GM13976 (cell line): ENCODE results near the gene CLCN7.

ENCODE experiments used
- DNase-seq: peaks from one replicate; pipeline ENCODE4 v3.0.0; 2012; ENCODE audit warnings: low spot score
- in situ Hi-C: fragments of 300-500 bp; cut with MboI; formaldehyde crosslinking; loops from one replicate; pipeline ENCODE4 v1.12.0; 2022; ENCODE audit warnings: low sequenced_read_pairs, mixed read lengths, inconsistent platforms; ENCODE audit not compliant: unreplicated experiment
- TF ChIP-seq, protein P1 (sequence below): IDR thresholded peaks from 2 replicates; pipeline ENCODE4 v1.5.1; 2012; ENCODE audit warnings: borderline replicate concordance, mild to moderate bottlenecking; ENCODE audit not compliant: insufficient read depth; ENCODE audit errors: extremely low read depth, missing control alignments, control extremely low read depth

Gene CLCN7

GRCh38 chr16:1431497-1432270, 43.1 kb downstream of the CLCN7 start:
- in situ Hi-C loops: no loop called here
- TF ChIP-seq, protein P1, sequence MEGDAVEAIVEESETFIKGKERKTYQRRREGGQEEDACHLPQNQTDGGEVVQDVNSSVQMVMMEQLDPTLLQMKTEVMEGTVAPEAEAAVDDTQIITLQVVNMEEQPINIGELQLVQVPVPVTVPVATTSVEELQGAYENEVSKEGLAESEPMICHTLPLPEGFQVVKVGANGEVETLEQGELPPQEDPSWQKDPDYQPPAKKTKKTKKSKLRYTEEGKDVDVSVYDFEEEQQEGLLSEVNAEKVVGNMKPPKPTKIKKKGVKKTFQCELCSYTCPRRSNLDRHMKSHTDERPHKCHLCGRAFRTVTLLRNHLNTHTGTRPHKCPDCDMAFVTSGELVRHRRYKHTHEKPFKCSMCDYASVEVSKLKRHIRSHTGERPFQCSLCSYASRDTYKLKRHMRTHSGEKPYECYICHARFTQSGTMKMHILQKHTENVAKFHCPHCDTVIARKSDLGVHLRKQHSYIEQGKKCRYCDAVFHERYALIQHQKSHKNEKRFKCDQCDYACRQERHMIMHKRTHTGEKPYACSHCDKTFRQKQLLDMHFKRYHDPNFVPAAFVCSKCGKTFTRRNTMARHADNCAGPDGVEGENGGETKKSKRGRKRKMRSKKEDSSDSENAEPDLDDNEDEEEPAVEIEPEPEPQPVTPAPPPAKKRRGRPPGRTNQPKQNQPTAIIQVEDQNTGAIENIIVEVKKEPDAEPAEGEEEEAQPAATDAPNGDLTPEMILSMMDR: no peak
- DNase-seq: no peak

- in situ Hi-C loops: no loop called here
- TF ChIP-seq, protein P1: no peak
- DNase-seq: no peak
Observed at GRCh38 chr16:1430759-1431496, 43.9 kb downstream of the CLCN7 start, which contains the start of gene PERCC1. PERCC1 (plus strand) TSS chr16:1431078; CDS start chr16:1432594, 1,516 bp downstream.

- TF ChIP-seq, protein P1: no peak
- no peak for DNase-seq
- in situ Hi-C loops: no loop called here
Observed at GRCh38 chr16:1430214-1430758, 44.5 kb downstream of the CLCN7 start.

- no peak for DNase-seq
- TF ChIP-seq, protein P1: no peak
- in situ Hi-C loops: no loop called here
Observed at GRCh38 chr16:1429631-1430030, 45.2 kb downstream of the CLCN7 start.

GRCh38 chr16:1429012-1429411, 45.8 kb downstream of the CLCN7 start:
- in situ Hi-C loops: no loop called here
- TF ChIP-seq, protein P1: no peak
- DNase-seq: no peak

DNA sequence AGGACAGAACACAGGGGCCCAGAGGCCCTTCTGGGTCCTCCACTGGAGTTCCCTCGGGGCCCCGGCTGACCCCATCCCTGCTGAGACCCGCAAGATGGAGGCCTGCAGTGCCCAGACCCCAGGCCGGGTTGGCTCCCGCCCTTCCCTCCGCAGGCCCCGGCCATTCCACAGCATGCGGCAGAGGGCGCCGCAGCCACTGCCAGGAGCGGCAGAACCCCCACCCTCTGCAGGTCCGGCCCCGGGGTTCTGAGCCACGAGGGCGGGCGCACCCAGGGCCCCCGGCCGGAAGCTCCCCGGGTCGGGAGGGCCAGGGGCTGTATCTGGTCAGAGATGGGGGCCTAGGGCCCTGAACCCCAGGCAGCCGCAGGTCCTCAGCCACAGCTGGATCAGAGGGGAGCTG, 46.3 kb downstream of the CLCN7 start:
- TF ChIP-seq, protein P1: peak; percentile 74
- in situ Hi-C loops: no loop called here
- DNase-seq: peak; percentile 84
